BE2C (cell line): ENCODE data around the gene ITGA5.

Experiments used
- DNase-seq: peaks from one replicate; pipeline ENCODE4 v3.0.0-alpha.2; 2020
- H3K27me3 ChIP-seq: fragments of 250-450 bp; sonication (Bioruptor Pico); 2 replicates; pipeline ENCODE4 v1.5.1; 2020; ENCODE audit warnings: mild to moderate bottlenecking
- H3K36me3 ChIP-seq: fragments of 250-450 bp; sonication (Bioruptor Pico); 2 replicates; pipeline ENCODE4 v1.5.1; 2020; ENCODE audit warnings: mild to moderate bottlenecking
- H3K4me1 ChIP-seq: fragments of 250-450 bp; sonication (Bioruptor Pico); 2 replicates; pipeline ENCODE4 v1.5.1; 2020
- H3K4me3 ChIP-seq: 2 replicates; pipeline ENCODE4 v1.5.1; 2011; ENCODE audit warnings: low read depth, low read length
- H3K9me3 ChIP-seq: fragments of 250-450 bp; sonication (Bioruptor Pico); 2 replicates; pipeline ENCODE4 v1.5.1; 2020
- CTCF ChIP-seq: IDR thresholded peaks from 2 replicates; pipeline ENCODE4 v1.5.1; 2012; ENCODE audit warnings: mild to moderate bottlenecking, low read depth, low read length

Gene ITGA5

GRCh38 chr12:54363618-54364017 lies 55.4 kb downstream of the ITGA5 start:
- Histone ChIP-seq H3K4me3 (no peak overlapping the region), H3K9me3 (no peaks in the 10 kb centered on the region), H3K4me1 (peaks cover 22% of the 10 kb centered on the region), H3K36me3 (no peaks in the 10 kb centered on the region), H3K27me3 (no peaks in the 10 kb centered on the region)
- DNase-seq: no peak
- TF ChIP-seq CTCF: no peak

- Histone ChIP-seq H3K27me3 (no peaks in the 10 kb centered on the region), H3K4me3 (no peak overlapping the region), H3K4me1 (peaks cover 23% of the 10 kb centered on the region), H3K9me3 (no peaks in the 10 kb centered on the region), H3K36me3 (no peaks in the 10 kb centered on the region)
- no peak for TF ChIP-seq CTCF
- no peak for DNase-seq
These were observed 56.0 kb downstream of the ITGA5 start for GRCh38 chr12:54363047-54363446.

GRCh38 chr12:54360717-54361456 lies 58.2 kb downstream of the ITGA5 start:
- peak; percentile 94 for DNase-seq
- H3K36me3 ChIP-seq: no peaks in the 10 kb centered on the region
- TF ChIP-seq CTCF: peak; percentile 99
- no peak overlapping the region for H3K4me3 ChIP-seq
- no peaks in the 10 kb centered on the region for H3K27me3 ChIP-seq
- H3K9me3 ChIP-seq: no peaks in the 10 kb centered on the region
- peaks cover 22% of the 10 kb centered on the region for H3K4me1 ChIP-seq

GRCh38 chr12:54359762-54360351 lies 59.2 kb downstream of the ITGA5 start:
- no peaks in the 10 kb centered on the region for H3K9me3 ChIP-seq
- H3K27me3 ChIP-seq: no peaks in the 10 kb centered on the region
- peak overlapping the region; percentile 59 for H3K4me3 ChIP-seq
- DNase-seq: no peak
- no peaks in the 10 kb centered on the region for H3K36me3 ChIP-seq
- no peak for TF ChIP-seq CTCF
- H3K4me1 ChIP-seq: peaks cover 22% of the 10 kb centered on the region

GRCh38 chr12:54358945-54359761 lies 59.9 kb downstream of the ITGA5 start:
- Histone ChIP-seq H3K4me1 (peaks cover 22% of the 10 kb centered on the region), H3K27me3 (no peaks in the 10 kb centered on the region), H3K9me3 (no peaks in the 10 kb centered on the region), H3K4me3 (peak overlapping the region; percentile 86), H3K36me3 (no peaks in the 10 kb centered on the region)
- TF ChIP-seq CTCF: no peak
- peak; percentile 98 for DNase-seq
